Retinal pigment epithelial cell (primary cell): ENCODE data around the gene SAMD15.

Experiments
- DNase-seq: peaks from one replicate; pipeline ENCODE4 v3.0.0-alpha.2; 2010; ENCODE audit warnings: low read depth
- H3K4me3 ChIP-seq: 2 replicates; pipeline ENCODE4 v1.5.1; 2011; ENCODE audit warnings: mild to moderate bottlenecking, low read length, control low read depth, moderate library complexity
- CTCF ChIP-seq: conservative IDR thresholded peaks from 2 replicates; pipeline ENCODE4 v1.5.1; 2011; ENCODE audit warnings: low read depth, low read length, control low read depth, inconsistent platforms

SAMD15 gene

GRCh38 chr14:77340389-77340788 is 36.8 kb upstream of the SAMD15 start:
- no peak overlapping the region for H3K4me3 ChIP-seq
- no peak for TF ChIP-seq CTCF
- no peak for DNase-seq

GRCh38 chr14:77342726-77343397 is 34.3 kb upstream of the SAMD15 start:
- TF ChIP-seq CTCF, result no peak
- DNase-seq, result no peak
- no peak overlapping the region for H3K4me3 ChIP-seq

GRCh38 chr14:77343662-77344061 is 33.5 kb upstream of the SAMD15 start:
- no peak for DNase-seq
- no peak overlapping the region for H3K4me3 ChIP-seq
- TF ChIP-seq CTCF, result no peak

GRCh38 chr14:77344377-77344996 is 32.7 kb upstream of the SAMD15 start:
- DNase-seq, result peak; percentile 49
- no peak for TF ChIP-seq CTCF

GRCh38 chr14:77346495-77346894 is 30.7 kb upstream of the SAMD15 start:
- no peak overlapping the region for H3K4me3 ChIP-seq
- DNase-seq, result no peak
- no peak for TF ChIP-seq CTCF

More at GRCh38 chr14:77344377-77344996, 32.7 kb upstream of the SAMD15 start:
- H3K4me3 ChIP-seq, result no peak overlapping the region

GRCh38 chr14:77347751-77348150 is 29.4 kb upstream of the SAMD15 start:
- no peak for TF ChIP-seq CTCF
- DNase-seq, result no peak
- no peak overlapping the region for H3K4me3 ChIP-seq

- H3K4me3 ChIP-seq, result no peak overlapping the region
- TF ChIP-seq CTCF, result no peak
- no peak for DNase-seq
Measured at GRCh38 chr14:77353469-77354141, 23.6 kb upstream of the SAMD15 start.
